Pulmonary artery endothelial cell (primary cell): Measurements from ENCODE around the gene RAB40C. TPM values are rescaled to one million over a fixed set of nuclear protein-coding genes. Genes with fewer than 3 reads are reported as not detected.
"Not testable (repeated sequence)": the region's sequence is repeated elsewhere in the genome, so short reads cannot be mapped to it uniquely, and the experiment has no call there.

ENCODE experiments used
- DNase-seq: peaks from one replicate; pipeline ENCODE4 v3.0.0-alpha.2; 2011; ENCODE audit warnings: low read depth, low spot score
- total RNA-seq: library from RNA; depleted of rRNA; stranded (reverse); fragments of >200 nt; gene quantifications from 2 replicates; pipeline ENCODE4 v1.2.3, GENCODE V29; 2014

Gene RAB40C
- total RNA-seq, 1 donor from 2014 or later = 11.9 TPM

DNA sequence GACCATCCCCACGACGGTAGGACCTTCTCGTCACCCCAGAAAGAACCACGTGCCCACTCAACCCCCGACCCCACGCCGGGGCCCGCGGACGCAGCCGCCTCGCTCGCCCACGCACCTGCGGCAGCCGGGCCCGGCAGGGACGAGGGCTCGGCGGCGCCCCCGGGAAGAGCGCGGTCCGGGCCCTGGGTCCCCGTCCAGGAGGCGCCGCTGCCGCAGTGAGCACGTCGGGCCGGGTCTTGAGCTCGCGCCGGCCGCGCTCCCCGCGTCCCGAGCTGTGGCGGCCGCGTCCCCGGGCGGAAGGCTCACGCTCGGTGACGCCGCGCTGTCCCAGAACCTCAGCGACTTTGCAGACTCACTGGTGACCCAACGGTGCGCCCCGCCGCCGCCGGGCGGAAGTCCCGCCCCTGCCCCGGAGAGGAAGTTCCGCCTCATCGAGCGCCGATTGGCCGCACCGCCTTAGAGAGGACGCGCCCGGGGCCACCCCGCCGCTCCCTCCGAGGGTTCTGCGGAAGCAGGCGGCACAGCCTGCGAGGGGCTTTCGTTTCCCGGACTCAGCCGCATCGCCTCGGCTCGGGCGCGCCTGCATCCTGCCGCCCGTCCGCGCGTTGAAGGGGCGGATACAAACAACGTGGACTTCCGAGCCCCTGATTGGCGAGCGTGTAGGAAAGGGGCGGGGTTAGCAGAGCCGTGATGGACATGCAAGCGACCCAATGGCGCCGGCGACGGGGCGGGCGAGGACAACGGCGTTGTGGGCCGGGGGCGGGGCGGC, 793 bp upstream of the RAB40C start:
- peak; percentile 86 for DNase-seq

DNA sequence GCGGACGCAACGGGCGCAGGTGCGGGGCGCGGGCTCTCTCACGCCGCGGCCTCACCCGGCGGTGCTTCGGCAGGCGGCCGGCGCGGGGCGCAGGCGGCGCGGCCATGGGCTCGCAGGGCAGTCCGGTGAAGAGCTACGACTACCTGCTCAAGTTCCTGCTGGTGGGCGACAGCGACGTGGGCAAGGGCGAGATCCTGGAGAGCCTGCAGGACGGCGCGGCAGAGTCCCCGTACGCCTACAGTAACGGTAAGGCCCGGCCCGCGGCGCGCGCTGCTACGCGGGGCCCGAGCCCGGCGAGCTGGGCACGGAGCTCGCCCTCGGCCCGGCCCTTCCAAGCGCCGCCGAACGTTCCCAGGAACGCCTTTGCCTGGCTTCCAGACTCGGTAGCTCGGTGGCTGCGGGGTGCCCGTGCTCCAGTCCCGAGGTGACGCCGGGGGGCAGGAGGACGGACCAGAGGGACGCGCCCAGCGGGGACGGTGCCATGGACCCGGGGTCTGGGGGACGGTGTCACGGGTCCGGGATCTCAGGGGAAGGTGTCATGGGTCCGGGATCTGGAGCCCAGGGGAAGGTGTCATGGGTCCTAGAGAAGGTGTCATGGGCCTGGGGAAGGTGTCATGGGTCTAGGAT, 435 bp downstream of the RAB40C start:
- DNase-seq = no peak

DNA sequence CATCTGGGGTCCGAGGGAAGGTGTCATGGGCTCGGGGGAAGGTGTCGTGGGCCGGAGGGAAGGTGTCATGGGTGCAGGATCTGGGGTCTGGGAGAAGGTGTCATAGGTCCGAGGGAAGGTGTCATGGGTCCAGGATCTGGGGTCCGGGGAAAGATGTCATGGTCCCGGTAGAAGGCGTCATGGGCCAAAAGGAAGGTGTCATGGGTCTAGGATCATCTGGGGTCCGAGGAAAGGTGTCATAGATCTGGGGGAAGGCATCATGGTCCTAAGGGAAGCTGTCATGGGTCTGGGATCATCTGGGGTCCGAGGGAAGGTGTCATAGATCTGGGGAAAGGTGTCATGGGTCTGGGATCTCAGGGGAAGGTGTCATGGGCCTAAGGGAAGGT, 942 bp downstream of the RAB40C start:
- DNase-seq = no peak

DNA sequence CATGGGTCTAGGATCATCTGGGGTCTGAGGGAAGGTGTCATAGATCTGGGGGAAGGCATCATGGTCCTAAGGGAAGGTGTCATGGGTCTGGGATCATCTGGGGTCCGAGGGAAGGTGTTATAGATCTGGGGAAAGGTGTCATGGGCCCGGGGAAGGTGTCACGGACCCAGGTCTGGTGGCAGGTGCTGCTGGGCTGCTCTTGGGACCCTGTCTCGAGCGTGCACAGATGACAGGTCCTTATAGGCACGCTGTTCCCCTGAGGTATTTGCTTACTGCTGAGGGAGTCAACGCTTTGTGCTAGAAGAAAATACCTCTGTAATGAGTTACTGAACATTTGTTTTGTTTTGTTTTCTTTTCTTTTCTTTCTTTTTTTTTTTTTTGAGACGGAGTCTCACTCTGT, 1.4 kb downstream of the RAB40C start:
- no peak for DNase-seq

DNA sequence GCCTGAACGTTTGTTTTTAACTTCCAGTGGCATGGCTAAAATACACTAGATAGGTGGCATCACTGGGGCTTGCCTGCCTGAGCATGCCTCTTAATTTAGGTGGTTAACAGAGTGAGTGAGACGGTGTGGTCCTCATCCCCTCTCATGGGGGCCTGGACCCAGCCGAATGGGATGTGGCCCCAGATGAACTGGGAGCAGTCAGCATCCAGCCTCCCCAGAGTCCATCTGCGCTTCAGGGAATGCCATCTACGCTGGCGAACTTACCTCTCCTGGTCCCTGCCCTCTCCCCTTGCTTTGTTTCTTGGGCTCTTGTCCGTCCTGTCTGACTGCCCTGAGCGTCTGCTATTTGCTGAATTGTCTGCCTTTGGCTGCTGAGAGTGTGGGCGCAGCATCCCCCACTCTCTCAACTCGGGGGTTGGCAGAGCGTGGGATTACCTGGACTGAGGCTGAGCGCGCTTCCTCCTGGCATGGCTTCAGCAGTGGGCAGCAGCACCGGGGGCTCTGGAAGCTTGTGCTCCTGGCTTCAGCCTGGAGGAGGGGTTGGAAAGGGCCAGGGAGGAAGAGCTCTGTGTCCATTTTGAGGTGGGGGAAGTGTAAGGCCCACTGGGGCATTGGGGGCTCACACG, 2.1 kb downstream of the RAB40C start:
- DNase-seq = no peak

DNA sequence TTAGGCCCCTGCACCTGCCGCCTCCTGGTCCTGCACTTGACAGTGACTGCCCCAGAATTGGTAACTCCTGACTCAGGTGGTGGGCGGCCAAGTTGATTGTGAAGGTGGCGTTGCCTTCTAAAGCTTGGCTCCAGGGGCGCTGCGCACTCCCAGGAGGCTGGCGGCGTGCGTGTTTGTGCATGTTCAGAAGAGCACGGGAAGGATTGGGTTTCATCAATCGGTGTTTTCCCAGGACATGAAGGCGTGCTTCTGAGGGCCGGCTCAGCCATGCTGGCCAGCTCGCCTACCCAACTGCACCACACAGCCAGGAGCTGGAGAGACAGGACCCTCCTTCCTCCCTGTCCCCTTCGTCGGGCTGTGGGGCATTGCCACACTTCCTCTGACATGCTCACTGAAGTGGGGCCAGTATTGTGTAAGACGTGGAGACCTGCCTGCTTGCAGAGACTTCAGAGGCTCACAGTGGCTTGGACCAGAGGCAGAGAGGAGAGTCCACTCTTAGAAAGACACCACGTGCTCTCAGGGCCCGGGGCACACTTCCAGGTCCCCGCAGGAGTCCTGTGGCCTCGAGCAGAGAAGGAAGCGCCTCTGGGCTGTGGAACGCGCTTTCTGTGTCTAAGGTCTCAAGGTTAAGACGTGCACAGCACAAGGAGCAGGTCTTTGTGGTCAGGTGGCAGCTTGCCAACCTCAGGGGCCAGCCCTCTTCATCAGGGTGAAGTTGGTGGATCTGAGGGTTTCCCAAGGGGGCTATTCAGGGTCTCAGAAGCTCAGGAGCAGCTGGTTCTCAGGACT, 2.8 kb downstream of the RAB40C start:
- DNase-seq = no peak

DNA sequence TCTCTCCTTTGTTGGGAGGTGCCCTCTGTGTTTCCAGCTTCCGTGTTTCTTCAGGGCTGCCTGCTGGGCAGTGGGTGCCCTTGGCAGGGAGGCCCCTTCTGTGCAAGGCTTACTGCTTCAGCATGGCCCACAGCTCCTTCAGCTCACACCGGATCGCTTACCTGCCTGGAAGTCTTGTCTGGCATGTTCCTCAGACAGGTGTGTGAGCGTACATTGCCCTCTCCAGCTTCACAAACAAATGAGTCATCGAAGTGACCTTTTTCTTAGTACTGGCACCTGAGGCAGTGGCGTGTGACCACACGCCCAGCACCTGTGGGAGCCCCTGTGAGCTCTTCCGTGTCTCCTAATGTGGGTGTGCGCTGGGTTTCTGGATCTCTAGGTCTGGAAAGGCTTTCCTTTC, 3.5 kb downstream of the RAB40C start:
- no peak for DNase-seq

DNA sequence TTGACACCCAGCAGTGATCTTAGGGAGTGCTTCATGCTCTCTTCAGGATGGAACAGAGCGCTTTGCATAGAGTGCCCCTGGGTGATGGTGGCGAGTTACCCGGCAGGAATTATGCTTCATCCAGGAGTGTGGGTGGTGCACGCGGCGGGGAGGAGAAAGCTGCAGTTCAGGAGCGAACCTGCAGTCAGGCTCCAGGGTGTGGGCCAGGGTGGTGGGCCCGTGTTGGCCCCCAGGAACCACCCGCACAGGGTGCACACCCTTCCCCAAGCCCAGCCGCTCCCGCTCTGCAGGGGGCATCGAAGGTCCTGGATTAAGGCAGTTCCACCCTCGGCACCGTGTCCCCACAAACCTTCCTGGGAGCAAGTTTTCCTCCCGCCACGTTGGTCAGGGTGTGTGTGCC, 3.9 kb downstream of the RAB40C start:
- DNase-seq = no peak

DNA sequence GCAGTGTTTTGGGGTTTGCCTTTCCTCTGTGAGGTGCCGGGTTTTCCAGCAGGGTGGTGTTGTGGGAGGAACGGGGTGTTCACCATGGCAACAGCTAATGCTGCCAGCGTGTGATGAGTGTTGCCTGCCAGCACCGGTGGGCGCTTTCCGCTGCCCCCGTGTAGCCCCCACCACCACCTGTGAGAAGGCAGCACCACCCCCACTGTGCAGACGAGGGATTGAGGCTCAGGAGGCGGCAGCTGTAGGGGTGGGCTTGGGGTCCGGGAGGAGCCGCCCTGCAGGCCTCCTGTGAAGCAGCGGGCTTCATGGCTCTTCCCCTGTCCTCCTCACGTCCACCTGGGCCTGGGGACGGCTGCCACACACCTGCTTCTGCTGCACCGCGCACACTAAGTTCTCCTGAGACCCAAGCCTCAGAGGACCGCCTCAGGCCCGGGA, 5.2 kb downstream of the RAB40C start:
- DNase-seq = no peak

DNA sequence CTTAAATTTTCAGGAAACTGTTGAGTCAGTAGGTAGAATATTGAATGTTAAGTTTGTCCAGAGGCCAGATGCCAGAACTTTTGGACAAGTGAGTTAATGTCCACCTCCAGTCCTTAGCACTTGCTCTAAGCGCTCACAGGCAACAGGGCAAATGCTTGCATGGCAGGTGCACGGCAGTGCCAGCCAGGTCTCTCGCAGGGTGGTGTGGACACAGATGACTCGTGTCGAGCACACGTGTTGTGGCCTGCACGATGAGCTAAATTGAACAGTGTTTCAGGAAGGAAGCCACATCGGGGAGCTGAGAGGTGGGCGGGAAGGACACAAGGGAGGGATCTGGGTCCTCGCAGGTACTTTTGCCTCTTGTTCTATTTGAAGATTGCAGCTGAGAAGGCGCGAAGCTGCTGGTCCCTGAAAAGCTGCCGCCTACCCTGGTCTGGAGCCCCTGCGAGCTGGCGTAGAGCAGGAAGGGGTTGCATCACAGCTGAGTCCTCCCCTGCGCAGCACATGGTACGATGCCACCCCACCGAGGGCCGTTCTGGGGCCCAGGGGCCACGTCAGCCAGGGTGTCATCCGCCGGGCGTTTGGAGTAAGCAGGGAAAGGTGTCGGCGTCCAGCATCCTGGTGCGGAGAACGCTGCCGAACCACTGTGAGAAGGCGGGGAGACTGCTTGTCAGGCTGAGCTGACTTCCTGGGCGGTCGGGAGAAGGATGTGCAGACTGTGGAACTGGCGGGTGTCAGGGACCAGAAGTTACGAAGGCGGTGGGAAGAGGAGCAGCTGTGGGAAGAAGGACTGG, 6.3 kb downstream of the RAB40C start:
- no peak for DNase-seq

DNA sequence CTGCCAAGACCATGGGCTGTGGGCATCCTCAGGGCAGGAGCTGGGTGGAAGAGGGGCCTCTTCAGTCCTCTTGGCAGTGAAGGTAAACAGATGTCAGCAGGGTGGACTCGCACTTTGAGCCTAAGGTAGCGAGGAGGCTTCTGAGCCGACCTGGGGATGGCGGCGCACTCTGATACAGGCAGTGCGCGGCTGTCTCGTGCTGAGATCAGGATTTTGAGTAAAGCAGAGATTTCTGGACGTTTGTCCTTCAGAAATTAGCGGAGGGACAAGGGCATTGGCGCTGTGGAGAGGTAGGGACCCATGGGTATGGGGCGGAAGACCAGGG, 6.8 kb downstream of the RAB40C start:
- DNase-seq = no peak

DNA sequence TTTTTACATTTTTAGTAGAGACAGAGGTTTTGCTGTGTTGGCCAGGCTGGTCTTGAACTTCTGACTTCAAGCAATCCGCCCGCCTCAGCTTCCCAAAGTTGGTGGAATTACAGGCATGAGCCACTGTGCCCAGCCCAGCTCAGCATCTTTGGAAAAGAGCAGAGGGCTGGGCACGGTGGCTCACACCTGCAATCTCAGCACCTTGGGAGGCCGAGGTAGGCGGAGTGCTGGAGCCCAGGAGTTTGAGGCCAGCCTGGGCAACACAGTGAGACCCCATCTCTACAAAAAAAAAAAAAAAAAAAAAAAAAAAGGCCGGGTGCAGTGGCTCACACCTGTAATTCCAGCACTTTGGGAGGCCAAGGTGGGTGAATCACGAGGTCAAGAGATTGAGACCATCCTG, 7.8 kb downstream of the RAB40C start:
- not testable (repeated sequence) for DNase-seq

DNA sequence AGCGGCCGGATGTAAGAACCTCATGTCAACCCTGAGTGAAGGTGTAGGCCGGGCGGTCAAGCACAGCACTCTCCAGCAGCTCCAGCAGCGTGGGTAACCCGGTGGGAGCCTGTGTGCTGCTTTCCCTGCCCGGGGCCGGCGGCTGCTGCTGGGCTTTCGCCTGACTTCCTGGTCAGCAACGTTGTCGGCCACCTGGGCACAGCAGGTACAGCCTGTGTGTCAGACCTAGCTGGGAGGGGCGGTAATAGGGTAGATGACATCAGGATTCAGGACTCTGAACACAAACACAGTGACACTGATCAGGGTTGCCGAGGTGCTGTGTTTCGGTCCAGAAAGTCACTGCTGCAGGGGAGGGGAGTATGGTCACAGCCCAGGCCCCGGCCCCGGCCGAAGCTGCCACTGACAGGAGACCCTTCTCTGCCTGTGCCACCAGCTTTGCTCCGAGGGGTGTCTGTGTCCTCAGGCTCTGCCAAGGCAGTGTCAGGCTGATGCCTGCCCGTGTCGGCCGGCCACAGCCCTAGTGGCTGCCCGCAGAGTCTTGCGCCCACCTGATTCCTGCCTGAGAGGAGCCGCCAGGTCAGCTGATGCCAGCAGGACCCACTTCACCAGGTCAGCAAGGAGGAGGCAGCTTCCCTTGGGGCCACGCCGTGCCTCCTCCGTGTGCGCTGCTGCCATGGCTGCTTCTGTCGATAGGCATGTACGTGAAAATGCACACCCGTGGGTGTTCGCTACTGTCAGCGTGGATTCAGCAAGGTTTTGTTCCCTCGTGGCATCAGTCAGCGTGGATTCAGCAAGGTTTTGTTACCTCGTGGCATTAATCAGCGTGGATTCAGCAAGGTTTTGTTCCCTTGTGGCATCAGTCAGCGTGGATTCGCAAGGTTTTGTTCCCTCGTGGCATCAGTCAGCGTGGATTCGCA, 9.2 kb downstream of the RAB40C start:
- no peak for DNase-seq

DNA sequence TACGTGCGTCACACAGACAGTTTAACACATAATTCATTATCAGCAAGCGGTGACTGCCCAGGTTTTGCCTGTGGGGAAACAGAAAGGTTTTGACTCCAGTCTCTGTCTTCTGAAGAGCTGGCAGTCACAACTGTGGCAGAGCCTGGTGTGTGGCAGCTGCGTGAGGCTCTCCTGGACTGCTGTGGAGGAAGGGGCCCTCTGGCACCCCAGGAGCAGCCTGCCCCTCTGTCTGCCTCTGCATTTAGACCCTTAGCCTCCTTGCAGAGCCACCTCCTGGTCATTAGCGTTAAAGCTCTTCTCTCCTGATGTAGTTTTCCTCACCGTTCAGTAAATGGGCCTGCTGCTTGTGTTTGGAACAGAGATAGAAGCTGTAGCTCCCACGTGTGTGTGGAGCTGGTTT, 10.9 kb downstream of the RAB40C start:
- no peak for DNase-seq

DNA sequence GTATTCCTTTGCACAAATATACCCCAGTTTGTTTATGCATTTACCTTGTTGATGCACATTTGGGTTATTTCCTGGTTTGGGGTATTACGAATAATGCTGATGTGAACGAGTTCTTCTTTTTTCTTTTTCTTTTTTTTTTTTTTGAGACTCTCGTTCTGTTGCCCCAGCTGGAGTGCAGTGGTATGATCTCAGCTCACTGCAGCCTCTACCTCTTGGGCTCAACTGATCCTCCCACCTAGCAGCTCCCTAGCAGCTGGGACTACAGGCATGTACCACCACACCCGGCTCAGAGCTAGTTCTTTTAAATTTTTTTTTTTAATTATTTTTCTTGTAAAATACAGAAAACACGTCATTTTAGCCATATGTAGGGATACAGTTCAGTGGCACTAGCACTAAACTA, 14.1 kb downstream of the RAB40C start:
- no peak for DNase-seq

DNA sequence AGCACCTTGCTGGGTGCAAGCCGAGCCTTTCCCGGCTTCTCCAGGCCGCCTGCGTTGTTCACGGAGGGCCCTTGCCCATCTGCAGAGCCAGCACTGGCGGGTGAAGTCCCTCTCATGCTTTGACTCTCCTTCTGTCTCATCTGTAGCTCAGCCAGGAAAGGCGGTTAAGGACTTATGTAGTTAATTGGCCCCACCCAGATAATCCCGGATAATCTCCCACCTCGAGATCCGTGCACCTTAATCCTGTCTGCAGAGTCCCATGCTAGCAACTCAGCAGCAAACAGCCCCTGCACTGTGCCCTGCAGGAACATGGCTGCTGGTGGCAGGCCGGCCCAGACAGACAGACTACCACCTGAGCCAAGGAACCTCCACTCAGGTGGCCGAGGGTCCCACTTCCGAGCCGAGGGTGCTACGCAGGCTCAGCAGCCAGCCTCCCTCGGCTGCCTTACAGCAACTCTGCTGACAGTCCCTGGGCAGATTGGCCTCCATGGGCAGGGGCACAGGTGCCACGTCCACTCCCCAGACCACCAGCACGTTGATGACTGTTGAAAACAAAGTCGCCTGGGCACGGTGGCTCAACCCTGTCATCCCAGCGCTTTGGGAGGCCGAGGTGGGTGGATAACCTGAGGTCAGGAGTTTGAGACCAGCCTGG, 16.9 kb downstream of the RAB40C start:
- no peak for DNase-seq

DNA sequence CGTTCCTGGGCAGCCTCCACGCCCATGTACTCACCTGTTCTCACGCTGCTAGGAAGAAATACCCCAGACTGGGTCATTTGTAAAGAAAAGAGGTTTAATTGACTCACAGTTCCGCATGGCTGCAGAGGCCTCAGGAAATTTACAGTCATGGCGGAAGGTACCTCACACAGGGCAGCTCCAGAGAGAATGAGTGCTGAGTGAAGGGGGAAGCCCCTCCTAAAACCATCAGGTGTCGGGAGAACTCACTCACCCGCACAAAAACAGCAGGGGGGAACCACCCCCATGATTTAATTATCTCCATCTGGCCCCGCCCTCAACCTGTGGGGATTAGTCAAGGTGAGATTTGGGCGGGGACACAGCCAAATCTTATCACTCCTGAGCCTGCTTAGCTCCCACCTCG, 18.2 kb downstream of the RAB40C start:
- no peak for DNase-seq

DNA sequence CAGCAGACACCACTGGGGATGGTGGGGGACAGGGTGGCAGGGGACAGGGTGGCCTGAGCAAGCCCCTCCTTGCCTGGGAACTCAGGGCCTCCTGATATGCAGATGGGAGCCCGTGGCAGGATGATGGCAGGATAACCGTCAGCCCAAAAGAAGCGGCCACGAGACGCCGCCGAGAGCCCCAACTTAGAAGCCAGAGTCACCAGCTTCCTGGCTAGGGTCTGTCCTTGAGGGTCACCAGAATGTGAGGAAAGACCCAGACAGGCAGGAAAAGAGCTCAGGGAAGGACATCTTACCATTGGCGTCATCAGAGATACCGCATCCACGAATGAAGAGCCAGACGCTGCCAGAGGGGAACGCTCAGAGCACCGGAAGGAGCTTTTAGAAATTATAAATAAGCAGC, 19.4 kb downstream of the RAB40C start:
- DNase-seq = no peak

DNA sequence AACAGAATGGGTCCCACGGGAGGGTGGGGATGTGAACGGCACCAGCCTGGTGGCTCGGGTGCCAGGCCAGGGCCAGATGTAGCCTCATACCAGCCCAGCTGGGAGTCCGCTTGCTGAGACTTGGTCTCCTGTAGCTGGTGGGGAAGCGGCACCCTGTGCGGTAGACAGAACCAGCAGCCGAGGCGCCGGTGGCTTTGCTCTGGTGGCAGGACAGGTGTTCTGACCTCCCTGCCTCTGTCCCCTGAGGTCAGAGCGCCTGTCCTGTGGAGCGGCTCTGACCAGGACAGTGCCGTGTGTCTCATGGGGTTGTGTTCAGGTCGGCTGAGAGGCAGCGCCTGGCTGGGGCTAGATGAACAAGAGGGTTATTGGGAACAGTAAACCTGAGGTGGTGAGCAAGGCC, 20.1 kb downstream of the RAB40C start:
- DNase-seq = no peak
